ENCODE results near the gene CD2BP2.

- TF ChIP-seq CTCF (IDR thresholded peaks at IDR 0.05) (no peak), POLR2A (IDR thresholded peaks at IDR 0.05) (no peak), EP300 (IDR thresholded peaks at IDR 0.05) (no peak)
Measured at GRCh38 chr16:30350134-30350871, 4.8 kb downstream of the CD2BP2 start.

Measured in tibial nerve (tissue), 4 donors.